MM.1S (cell line): ENCODE results near the gene GXYLT1.

Experiments used
- DNase-seq: peaks from one replicate; pipeline ENCODE4 v3.0.0-alpha.2; 2015
- H2AFZ ChIP-seq: fragments of 300-600 bp; sonication (generic); 2 replicates; pipeline ENCODE4 v1.6.0; 2016; ENCODE audit warnings: antibody characterized with exemption, low read length
- H3F3A ChIP-seq: fragments of 300-600 bp; sonication (generic); 2 replicates; pipeline ENCODE4 v1.6.1; 2016; ENCODE audit warnings: mild to moderate bottlenecking, antibody characterized with exemption, low read length, moderate library complexity, mixed read lengths; ENCODE audit not compliant: insufficient read depth
- H3K27ac ChIP-seq: fragments of 300-600 bp; sonication (generic); 2 replicates; pipeline ENCODE4 v1.5.1; 2016; ENCODE audit warnings: mild to moderate bottlenecking, low read length
- H3K27me3 ChIP-seq: fragments of 300-600 bp; sonication (generic); replicated peaks from 2 replicates; pipeline ENCODE4 v1.6.0; 2016; ENCODE audit warnings: low read length; ENCODE audit not compliant: insufficient read depth
- H3K36me3 ChIP-seq: fragments of 300-600 bp; sonication (generic); replicated peaks from 2 replicates; pipeline ENCODE4 v1.6.1; 2016; ENCODE audit warnings: mild to moderate bottlenecking, low read length, mixed read lengths; ENCODE audit not compliant: insufficient read depth
- H3K4me1 ChIP-seq: fragments of 300-600 bp; sonication (generic); 2 replicates; pipeline ENCODE4 v1.6.1; 2016; ENCODE audit warnings: low read length, mixed read lengths
- H3K4me2 ChIP-seq: fragments of 300-600 bp; sonication (generic); 2 replicates; pipeline ENCODE4 v1.6.0; 2016; ENCODE audit warnings: low read depth, low read length
- H3K4me3 ChIP-seq: fragments of 300-600 bp; sonication (generic); 2 replicates; pipeline ENCODE4 v1.5.1; 2016; ENCODE audit warnings: low read length, mixed read lengths
- H3K79me2 ChIP-seq: fragments of 300-600 bp; sonication (generic); 2 replicates; pipeline ENCODE4 v1.6.1; 2016; ENCODE audit warnings: mixed run types, low read length, mixed read lengths
- H3K9ac ChIP-seq: fragments of 300-600 bp; sonication (generic); 2 replicates; pipeline ENCODE4 v1.6.1; 2016; ENCODE audit warnings: low read length, mixed read lengths
- H3K9me2 ChIP-seq: fragments of 300-600 bp; sonication (generic); replicated peaks from 2 replicates; pipeline ENCODE4 v1.6.1; 2016; ENCODE audit warnings: mild to moderate bottlenecking, low read length, mixed read lengths; ENCODE audit not compliant: insufficient read depth
- H3K9me3 ChIP-seq: fragments of 300-600 bp; sonication (generic); replicated peaks from 2 replicates; pipeline ENCODE4 v1.6.1; 2016; ENCODE audit warnings: mild to moderate bottlenecking, low read length, mixed read lengths; ENCODE audit not compliant: insufficient read depth
- H4K20me1 ChIP-seq: fragments of 300-600 bp; sonication (generic); 2 replicates; pipeline ENCODE4 v1.6.1; 2016; ENCODE audit warnings: mild to moderate bottlenecking, low read length, moderate library complexity, mixed read lengths; ENCODE audit not compliant: insufficient read depth
- EZH2 ChIP-seq: fragments of 300-600 bp; sonication (generic); optimal IDR thresholded peaks from 2 replicates; pipeline ENCODE3; 2017; ENCODE audit warnings: low read depth, mild to moderate bottlenecking, antibody characterized with exemption, low read length, mixed read lengths
- EZH2phosphoT487 ChIP-seq: fragments of 300-600 bp; sonication (generic); IDR thresholded peaks from 2 replicates; pipeline ENCODE4 v1.6.1; 2018; ENCODE audit warnings: antibody characterized with exemption, low read length
- TF ChIP-seq, protein P1 (sequence below): fragments of 300-600 bp; sonication (generic); IDR thresholded peaks from 2 replicates; pipeline ENCODE4 v1.5.1; 2016; ENCODE audit warnings: antibody characterized with exemption, low read length, mixed read lengths

The GXYLT1 gene

GRCh38 chr12:42156232-42156631 lies 11.6 kb upstream of the GXYLT1 start:
- H3K4me3 ChIP-seq = no peak overlapping the region

GRCh38 chr12:42145552-42146215 lies 1.0 kb upstream of the GXYLT1 start:
- no peaks in the 10 kb centered on the region for H3K9me3 ChIP-seq
- peaks cover 34% of the 10 kb centered on the region for H3K79me2 ChIP-seq
- TF ChIP-seq, protein P1, sequence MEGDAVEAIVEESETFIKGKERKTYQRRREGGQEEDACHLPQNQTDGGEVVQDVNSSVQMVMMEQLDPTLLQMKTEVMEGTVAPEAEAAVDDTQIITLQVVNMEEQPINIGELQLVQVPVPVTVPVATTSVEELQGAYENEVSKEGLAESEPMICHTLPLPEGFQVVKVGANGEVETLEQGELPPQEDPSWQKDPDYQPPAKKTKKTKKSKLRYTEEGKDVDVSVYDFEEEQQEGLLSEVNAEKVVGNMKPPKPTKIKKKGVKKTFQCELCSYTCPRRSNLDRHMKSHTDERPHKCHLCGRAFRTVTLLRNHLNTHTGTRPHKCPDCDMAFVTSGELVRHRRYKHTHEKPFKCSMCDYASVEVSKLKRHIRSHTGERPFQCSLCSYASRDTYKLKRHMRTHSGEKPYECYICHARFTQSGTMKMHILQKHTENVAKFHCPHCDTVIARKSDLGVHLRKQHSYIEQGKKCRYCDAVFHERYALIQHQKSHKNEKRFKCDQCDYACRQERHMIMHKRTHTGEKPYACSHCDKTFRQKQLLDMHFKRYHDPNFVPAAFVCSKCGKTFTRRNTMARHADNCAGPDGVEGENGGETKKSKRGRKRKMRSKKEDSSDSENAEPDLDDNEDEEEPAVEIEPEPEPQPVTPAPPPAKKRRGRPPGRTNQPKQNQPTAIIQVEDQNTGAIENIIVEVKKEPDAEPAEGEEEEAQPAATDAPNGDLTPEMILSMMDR = no peak
- TF ChIP-seq EZH2 (no peak), EZH2phosphoT487 (no peak)
- no peaks in the 10 kb centered on the region for H3K9me2 ChIP-seq
- H3K4me1 ChIP-seq = no peaks in the 10 kb centered on the region; the same call in 1 of the 2 replicates
- H3K9ac ChIP-seq = no peak overlapping the region
- peak overlapping the region; percentile 88; the same call in 1 of the 2 replicates for H3K4me2 ChIP-seq
- H2AFZ ChIP-seq = peak overlapping the region; percentile 73
- H4K20me1 ChIP-seq = no peaks in the 10 kb centered on the region
- H3K36me3 ChIP-seq = no peaks in the 10 kb centered on the region
- DNase-seq = no peak
- peaks cover 11% of the 10 kb centered on the region; the same call in 1 of the 2 replicates for H3F3A ChIP-seq
- H3K4me3 ChIP-seq = peak overlapping the region; percentile 78
- no peak overlapping the region for H3K27ac ChIP-seq
- no peaks in the 10 kb centered on the region for H3K27me3 ChIP-seq

More at GRCh38 chr12:42156232-42156631, 11.6 kb upstream of the GXYLT1 start:
- Histone ChIP-seq H3K4me2 (no peak overlapping the region), H3F3A (no peaks in the 10 kb centered on the region), H3K27me3 (no peaks in the 10 kb centered on the region), H4K20me1 (no peaks in the 10 kb centered on the region), H3K27ac (no peak overlapping the region), H3K79me2 (no peaks in the 10 kb centered on the region), H3K9me3 (no peaks in the 10 kb centered on the region), H2AFZ (no peak overlapping the region), H3K36me3 (no peaks in the 10 kb centered on the region; the same call in 1 of the 2 replicates), H3K9ac (no peak overlapping the region), H3K4me1 (no peaks in the 10 kb centered on the region), H3K9me2 (no peaks in the 10 kb centered on the region)
- no peak for TF ChIP-seq EZH2
- TF ChIP-seq EZH2phosphoT487 = no peak
- TF ChIP-seq, protein P1 = no peak
- no peak for DNase-seq

- Histone ChIP-seq H3K9ac (peak overlapping the region; percentile 60; the same call in 1 of the 2 replicates), H2AFZ (peak overlapping the region; percentile 73), H3K4me1 (no peaks in the 10 kb centered on the region; the same call in 1 of the 2 replicates), H4K20me1 (no peaks in the 10 kb centered on the region), H3K27me3 (no peaks in the 10 kb centered on the region), H3K79me2 (peaks cover 40% of the 10 kb centered on the region), H3K36me3 (no peaks in the 10 kb centered on the region), H3K4me2 (peak overlapping the region; percentile 88), H3K9me2 (no peaks in the 10 kb centered on the region), H3K4me3 (peak overlapping the region; percentile 78), H3F3A (peaks cover 11% of the 10 kb centered on the region; the same call in 1 of the 2 replicates), H3K27ac (no peak overlapping the region), H3K9me3 (no peaks in the 10 kb centered on the region)
- no peak for TF ChIP-seq EZH2phosphoT487
- no peak for TF ChIP-seq EZH2
- TF ChIP-seq, protein P1 = no peak
- no peak for DNase-seq
These were observed 499 bp upstream of the GXYLT1 start for GRCh38 chr12:42145197-42145549.
